DND-41 (cell line): Measurements from ENCODE around the gene ECSCR.

ENCODE experiments used
- CTCF ChIP-seq: IDR thresholded peaks from 2 replicates; pipeline ENCODE4 v1.5.1; 2012; ENCODE audit warnings: borderline replicate concordance, low read length, moderate library complexity, mild to moderate bottlenecking; ENCODE audit not compliant: poor library complexity, severe bottlenecking; ENCODE audit errors: extremely low read depth
- EZH2 ChIP-seq: IDR thresholded peaks from 3 replicates; pipeline ENCODE4 v1.6.1; 2012; ENCODE audit warnings: borderline replicate concordance, low read depth, mild to moderate bottlenecking, moderate library complexity, low read length, inconsistent platforms; ENCODE audit not compliant: severe bottlenecking

GRCh38 chr5:139474890-139475791 lies 12.6 kb upstream of the ECSCR start:
- no peak for TF ChIP-seq CTCF
- TF ChIP-seq EZH2: no peak
